ENCODE measurements around the gene COBL.

Gene COBL

DNA sequence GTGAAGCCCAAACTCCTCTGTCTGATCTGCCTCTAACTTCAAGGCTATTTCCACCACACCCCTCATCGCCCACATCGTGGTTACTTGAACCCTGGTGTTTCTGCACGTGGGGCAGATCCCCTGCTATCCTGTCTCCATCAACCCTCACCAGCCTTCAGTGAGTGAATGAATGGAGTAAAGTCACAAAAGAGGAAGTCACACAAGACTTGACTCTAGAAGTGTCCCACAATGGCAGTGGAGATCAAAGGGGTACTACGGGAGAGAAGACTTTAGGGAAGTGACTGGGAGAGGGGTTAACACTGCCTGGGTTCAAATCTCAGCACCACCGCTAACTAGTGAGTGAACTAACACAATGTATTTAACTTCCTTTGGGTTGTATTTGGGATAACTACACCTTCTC is 85.9 kb downstream of the COBL start:
- Histone ChIP-seq H3K27ac (no peak overlapping the region), H3K36me3 (no peaks in the 10 kb centered on the region), H3K4me1 (no peaks in the 10 kb centered on the region), H3K27me3 (peaks cover 0 to 3% of the 10 kb centered on the region in 2 donors), H3K9me3 (no peaks in the 10 kb centered on the region), H3K4me3 (no peak overlapping the region)
- DNase-seq: no peak
- TF ChIP-seq, protein P1, sequence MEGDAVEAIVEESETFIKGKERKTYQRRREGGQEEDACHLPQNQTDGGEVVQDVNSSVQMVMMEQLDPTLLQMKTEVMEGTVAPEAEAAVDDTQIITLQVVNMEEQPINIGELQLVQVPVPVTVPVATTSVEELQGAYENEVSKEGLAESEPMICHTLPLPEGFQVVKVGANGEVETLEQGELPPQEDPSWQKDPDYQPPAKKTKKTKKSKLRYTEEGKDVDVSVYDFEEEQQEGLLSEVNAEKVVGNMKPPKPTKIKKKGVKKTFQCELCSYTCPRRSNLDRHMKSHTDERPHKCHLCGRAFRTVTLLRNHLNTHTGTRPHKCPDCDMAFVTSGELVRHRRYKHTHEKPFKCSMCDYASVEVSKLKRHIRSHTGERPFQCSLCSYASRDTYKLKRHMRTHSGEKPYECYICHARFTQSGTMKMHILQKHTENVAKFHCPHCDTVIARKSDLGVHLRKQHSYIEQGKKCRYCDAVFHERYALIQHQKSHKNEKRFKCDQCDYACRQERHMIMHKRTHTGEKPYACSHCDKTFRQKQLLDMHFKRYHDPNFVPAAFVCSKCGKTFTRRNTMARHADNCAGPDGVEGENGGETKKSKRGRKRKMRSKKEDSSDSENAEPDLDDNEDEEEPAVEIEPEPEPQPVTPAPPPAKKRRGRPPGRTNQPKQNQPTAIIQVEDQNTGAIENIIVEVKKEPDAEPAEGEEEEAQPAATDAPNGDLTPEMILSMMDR (IDR thresholded peaks at IDR 0.05): no peak
- intact Hi-C loops (cut with DNase I; ENCODE audit: low total_unique reads): no loop called here

DNA sequence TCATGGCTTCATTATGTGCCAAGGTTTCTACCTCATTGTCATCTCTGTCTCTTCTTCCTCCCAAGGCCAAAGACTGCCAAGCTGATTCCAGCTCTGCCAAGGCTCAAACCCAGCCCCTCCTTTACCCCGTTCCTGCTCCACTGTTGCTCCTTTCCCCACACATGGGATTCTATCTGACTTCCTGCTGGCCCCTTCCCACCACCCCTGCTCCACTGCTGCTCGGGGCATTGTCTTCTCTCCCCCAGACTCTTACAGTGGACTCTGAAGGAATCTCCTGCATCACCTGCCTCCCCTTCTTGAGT is 86.3 kb downstream of the COBL start:
- Histone ChIP-seq H3K27me3 (peaks cover 0 to 3% of the 10 kb centered on the region in 2 donors), H3K36me3 (no peaks in the 10 kb centered on the region), H3K4me3 (no peak overlapping the region), H3K9me3 (no peaks in the 10 kb centered on the region), H3K4me1 (no peaks in the 10 kb centered on the region), H3K27ac (no peak overlapping the region)
- intact Hi-C loops (cut with DNase I; ENCODE audit: low total_unique reads): no loop called here
- TF ChIP-seq, protein P1 (IDR thresholded peaks at IDR 0.05): no peak
- no peak for DNase-seq

DNA sequence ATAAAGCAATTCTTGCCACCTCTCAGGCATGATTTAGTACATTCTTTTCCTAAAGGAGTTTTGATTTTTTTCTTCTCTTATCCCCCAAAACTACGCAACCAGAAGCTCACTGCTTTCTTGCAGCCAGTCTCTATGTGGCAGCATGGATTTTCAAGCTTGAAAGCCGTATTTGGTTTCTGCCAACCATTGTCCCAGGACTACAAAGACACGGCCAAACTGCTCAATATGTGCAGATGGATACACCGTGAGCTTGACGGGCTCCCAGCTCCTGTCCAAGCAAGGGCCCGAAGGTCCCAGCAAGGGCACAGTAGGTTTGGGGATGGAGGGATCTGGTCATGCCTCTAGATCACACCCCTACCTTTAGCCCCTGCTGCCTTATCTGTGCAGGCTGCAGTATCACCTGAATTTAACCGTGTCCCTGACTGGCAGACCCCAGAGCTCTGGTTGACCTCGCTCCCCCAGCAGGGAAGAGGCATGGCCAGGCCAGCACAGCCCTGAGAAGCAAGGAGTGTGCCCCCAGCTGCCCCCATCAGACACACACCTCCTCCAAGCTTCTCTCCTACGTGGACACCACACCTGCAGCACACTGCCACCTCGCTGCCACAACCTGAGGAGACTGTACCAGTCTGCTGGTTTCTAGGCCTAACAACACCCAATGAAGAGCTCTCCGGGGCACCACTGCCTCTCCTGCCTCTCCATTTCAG is 86.8 kb downstream of the COBL start:
- no peaks in the 10 kb centered on the region for H3K9me3 ChIP-seq
- no peak overlapping the region for H3K4me3 ChIP-seq
- no peak for DNase-seq
- no peaks in the 10 kb centered on the region for H3K36me3 ChIP-seq
- TF ChIP-seq, protein P1 (IDR thresholded peaks at IDR 0.05): no peak
- peaks cover 0 to 3% of the 10 kb centered on the region in 2 donors for H3K27me3 ChIP-seq
- intact Hi-C loops (cut with DNase I; ENCODE audit: low total_unique reads): no loop called here
- H3K27ac ChIP-seq: no peak overlapping the region
- H3K4me1 ChIP-seq: no peaks in the 10 kb centered on the region

DNA sequence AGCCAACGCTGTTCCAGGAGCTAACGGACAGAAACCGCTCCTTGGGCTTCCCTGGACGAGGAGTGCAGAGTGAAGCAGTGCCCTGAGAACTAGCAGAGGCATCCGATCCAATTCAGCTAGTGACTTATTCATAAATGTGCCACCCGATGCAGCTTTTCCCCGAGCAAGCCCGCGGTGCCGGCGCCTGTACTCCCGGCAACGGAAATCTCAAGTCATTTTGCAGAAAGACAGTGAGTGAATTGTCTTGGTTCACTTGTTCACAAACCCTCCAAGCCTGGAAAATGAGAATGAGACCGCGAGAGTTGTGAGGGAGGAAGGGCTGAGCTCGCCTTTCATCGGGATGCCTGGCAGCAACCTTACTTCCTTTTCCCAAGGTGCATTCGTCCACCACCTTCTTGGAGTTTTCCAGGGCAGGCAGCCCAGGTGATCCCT is 87.5 kb downstream of the COBL start:
- Histone ChIP-seq H3K27me3 (peaks cover 0 to 3% of the 10 kb centered on the region in 2 donors), H3K9me3 (no peaks in the 10 kb centered on the region), H3K36me3 (no peaks in the 10 kb centered on the region), H3K27ac (no peak overlapping the region), H3K4me3 (no peak overlapping the region), H3K4me1 (no peaks in the 10 kb centered on the region)
- TF ChIP-seq, protein P1 (IDR thresholded peaks at IDR 0.05): no peak
- intact Hi-C loops (cut with DNase I; ENCODE audit: low total_unique reads): no loop called here
- DNase-seq: no peak

DNA sequence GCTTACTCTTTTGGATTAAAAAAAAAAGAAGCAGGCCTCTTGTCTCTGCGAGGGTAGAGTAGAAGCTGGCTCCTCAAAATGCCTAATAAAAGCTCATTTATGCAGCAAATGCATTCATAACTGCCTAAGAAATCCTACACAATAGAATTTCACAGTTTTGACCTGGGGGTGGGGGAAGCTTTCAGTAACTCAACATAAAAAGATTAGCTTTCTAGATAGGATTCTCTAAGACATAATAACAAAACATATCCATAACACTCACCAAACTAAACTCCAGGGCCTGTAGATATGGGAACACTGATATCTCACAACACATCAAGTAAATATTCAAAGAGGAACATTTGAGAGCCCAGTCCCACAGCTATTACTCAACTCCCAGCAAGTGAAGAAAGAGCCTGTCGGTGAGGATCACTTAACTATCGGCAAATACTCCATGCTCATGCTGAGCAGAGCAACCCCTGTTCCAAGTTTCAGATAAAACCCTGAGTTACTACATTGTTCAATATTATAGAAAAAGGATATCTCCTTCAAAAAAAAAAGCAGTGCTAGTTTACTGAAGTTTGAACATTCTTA is 88.1 kb downstream of the COBL start:
- TF ChIP-seq, protein P1 (IDR thresholded peaks at IDR 0.05): no peak
- H3K4me1 ChIP-seq: no peaks in the 10 kb centered on the region
- no peak for DNase-seq
- peaks cover 0 to 3% of the 10 kb centered on the region in 2 donors for H3K27me3 ChIP-seq
- H3K4me3 ChIP-seq: no peak overlapping the region
- no peak overlapping the region for H3K27ac ChIP-seq
- no peaks in the 10 kb centered on the region for H3K9me3 ChIP-seq
- no peaks in the 10 kb centered on the region for H3K36me3 ChIP-seq
- intact Hi-C loops (cut with DNase I; ENCODE audit: low total_unique reads): no loop called here
